Ectodermal cell (in vitro differentiated cells): ENCODE data around the gene NOSTRIN.
"Not testable (repeated sequence)": the region's sequence is repeated elsewhere in the genome, so short reads cannot be mapped to it uniquely, and the experiment has no call there.

Experiments used
- H3K27ac ChIP-seq: 2 replicates; pipeline ENCODE4 v1.7.0; 2013; ENCODE audit warnings: mild to moderate bottlenecking, low read depth, low read length; ENCODE audit not compliant: insufficient read depth, poor library complexity, severe bottlenecking
- H3K27me3 ChIP-seq: 2 replicates; pipeline ENCODE4 v1.7.0; 2013; ENCODE audit warnings: mild to moderate bottlenecking, low read length; ENCODE audit not compliant: insufficient read depth, control insufficient read depth, poor library complexity, severe bottlenecking
- H3K36me3 ChIP-seq: one replicate; pipeline ENCODE4 v1.7.0; 2013; ENCODE audit warnings: low read length; ENCODE audit not compliant: control insufficient read depth, insufficient read depth
- H3K4me1 ChIP-seq: one replicate; pipeline ENCODE4 v1.7.0; 2013; ENCODE audit warnings: low read length; ENCODE audit not compliant: control insufficient read depth, insufficient read depth
- H3K4me3 ChIP-seq: 2 replicates; pipeline ENCODE4 v1.7.0; 2013; ENCODE audit warnings: low read depth, low read length, control low read depth; ENCODE audit not compliant: insufficient read depth
- H3K9me3 ChIP-seq: 2 replicates; pipeline ENCODE4 v1.7.0; 2013; ENCODE audit warnings: mild to moderate bottlenecking, low read length, moderate library complexity; ENCODE audit not compliant: control insufficient read depth
- WGBS, 2 experiments: methylation state at CpG; one replicate each; pipeline ENCODE4 v1.1.7; 2013; ENCODE audit warnings: missing lambda C conversion rate in 2 of 2; 5-methylcytosine and 5-hydroxymethylcytosine counted together

Gene NOSTRIN

GRCh38 chr2:168874368-168875054 lies 72.1 kb downstream of the NOSTRIN start:
- Histone ChIP-seq H3K4me3 (no peak overlapping the region), H3K36me3 (peaks cover 5% of the 10 kb centered on the region), H3K4me1 (no peaks in the 10 kb centered on the region), H3K9me3 (no peaks in the 10 kb centered on the region), H3K27ac (no peak overlapping the region), H3K27me3 (no peaks in the 10 kb centered on the region)
- WGBS, 2 experiments, result 94 to 95% methylated on average over 6 of the region's 6 CpGs

GRCh38 chr2:168882163-168882562 lies 79.7 kb downstream of the NOSTRIN start:
- not testable (repeated sequence) for H3K4me1 ChIP-seq, H3K27me3 ChIP-seq, H3K9me3 ChIP-seq, H3K4me3 ChIP-seq, H3K27ac ChIP-seq, H3K36me3 ChIP-seq
- 92 to 93% methylated on average over 11 to 12 of the region's 12 CpGs for WGBS, 2 experiments

DNA sequence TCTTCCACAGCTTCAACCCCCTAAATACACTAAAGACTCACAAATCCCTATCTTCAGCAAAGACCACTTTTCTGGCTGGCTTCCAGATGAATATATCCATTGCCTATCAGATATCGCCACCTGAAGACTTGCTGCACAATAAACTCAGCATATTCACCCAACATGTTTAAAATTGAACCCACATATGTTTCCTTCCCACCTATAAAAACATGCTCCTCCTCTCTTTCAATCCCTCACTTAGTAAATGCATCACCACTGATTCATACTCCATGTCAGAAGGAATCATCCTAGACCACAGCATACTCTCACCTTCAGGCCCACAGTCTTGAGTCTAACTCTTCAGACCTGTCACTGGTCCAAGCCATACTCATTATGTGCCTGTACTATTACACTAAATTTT lies 82.5 kb downstream of the NOSTRIN start:
- H3K27ac ChIP-seq, result no peak overlapping the region
- peaks cover 2% of the 10 kb centered on the region for H3K4me1 ChIP-seq
- H3K4me3 ChIP-seq, result no peak overlapping the region
- H3K36me3 ChIP-seq, result peaks cover 9% of the 10 kb centered on the region
- WGBS, 2 experiments, result 95 to 96% methylated on average over 1 of the region's 1 CpG
- no peaks in the 10 kb centered on the region for H3K27me3 ChIP-seq
- H3K9me3 ChIP-seq, result no peaks in the 10 kb centered on the region

- Histone ChIP-seq H3K4me1 (peaks cover 2% of the 10 kb centered on the region), H3K36me3 (peaks cover 9% of the 10 kb centered on the region), H3K9me3 (no peaks in the 10 kb centered on the region), H3K4me3 (peak overlapping the region; percentile 61), H3K27me3 (no peaks in the 10 kb centered on the region), H3K27ac (no peak overlapping the region)
- WGBS, 2 experiments, result 25 to 26% methylated on average over 2 to 3 of the region's 3 CpGs
Observed at GRCh38 chr2:168889635-168890005, 87.2 kb downstream of the NOSTRIN start.

- peaks cover 9% of the 10 kb centered on the region for H3K36me3 ChIP-seq
- WGBS, 2 experiments, result 0% methylated on average over 38 of the region's 38 CpGs
Observed at GRCh38 chr2:168890006-168890782, 87.8 kb downstream of the NOSTRIN start, which contains the start of gene SPC25. Gene SPC25, minus strand, starts transcription at chr2:168890430. Its CDS starts 911 bp downstream, at chr2:168889519.

DNA sequence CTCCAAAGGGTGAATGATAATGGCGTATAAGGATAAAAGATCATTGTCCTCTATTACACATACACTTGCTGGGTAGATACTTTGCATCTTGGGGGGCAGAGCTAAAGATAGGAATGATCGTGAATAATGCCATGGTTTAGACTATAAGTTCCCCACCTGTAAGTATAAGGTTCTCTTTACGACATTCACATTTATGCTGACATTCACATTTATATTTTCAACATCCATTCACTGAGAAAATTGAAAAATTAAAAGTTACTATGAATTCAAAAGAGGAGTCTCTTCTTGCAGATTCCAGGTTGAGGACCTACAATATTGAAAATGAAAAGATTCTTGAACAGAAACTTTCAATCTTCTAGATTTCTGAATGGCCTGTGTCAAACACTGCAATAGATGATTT lies 89.9 kb downstream of the NOSTRIN start:
- no peaks in the 10 kb centered on the region for H3K27me3 ChIP-seq
- H3K9me3 ChIP-seq, result no peaks in the 10 kb centered on the region
- H3K4me1 ChIP-seq, result peaks cover 2% of the 10 kb centered on the region
- H3K4me3 ChIP-seq, result no peak overlapping the region
- WGBS, 2 experiments, result 100% methylated on average over 1 to 2 of the region's 3 CpGs
- H3K27ac ChIP-seq, result no peak overlapping the region
- H3K36me3 ChIP-seq, result peaks cover 2% of the 10 kb centered on the region

More at GRCh38 chr2:168890006-168890782, 87.8 kb downstream of the NOSTRIN start, which contains the start of gene SPC25:
- H3K4me1 ChIP-seq, result peaks cover 2% of the 10 kb centered on the region
- peak within 1 kb of the TSS; percentile 61 for H3K4me3 ChIP-seq
- no peak within 1 kb of the TSS for H3K27ac ChIP-seq
- H3K27me3 ChIP-seq, result no peaks in the 10 kb centered on the region
- no peaks in the 10 kb centered on the region for H3K9me3 ChIP-seq

DNA sequence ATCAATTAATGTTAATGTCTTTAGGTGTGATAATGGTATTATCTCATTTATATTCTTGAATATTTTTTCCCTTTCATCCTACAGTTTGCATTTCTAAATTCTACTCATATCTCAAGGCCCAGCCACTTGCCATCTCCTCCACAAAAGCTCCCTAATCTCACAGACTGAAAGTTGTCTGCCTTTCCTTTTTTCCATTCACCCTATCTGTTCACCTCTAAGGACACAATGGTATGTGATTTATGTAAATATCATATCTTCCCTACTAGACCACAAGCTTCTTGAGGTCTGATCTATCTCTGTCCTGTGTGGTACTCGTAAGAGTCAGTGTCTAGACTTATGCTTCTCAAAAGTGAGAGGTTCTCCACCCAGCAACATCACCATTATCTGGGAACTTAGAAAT lies 91.7 kb downstream of the NOSTRIN start:
- WGBS, 2 experiments, result 91 to 94% methylated on average over 1 of the region's 1 CpG
- Histone ChIP-seq H3K4me3 (no peak overlapping the region), H3K36me3 (no peaks in the 10 kb centered on the region), H3K27me3 (no peaks in the 10 kb centered on the region), H3K9me3 (no peaks in the 10 kb centered on the region), H3K27ac (no peak overlapping the region), H3K4me1 (peaks cover 2% of the 10 kb centered on the region)

DNA sequence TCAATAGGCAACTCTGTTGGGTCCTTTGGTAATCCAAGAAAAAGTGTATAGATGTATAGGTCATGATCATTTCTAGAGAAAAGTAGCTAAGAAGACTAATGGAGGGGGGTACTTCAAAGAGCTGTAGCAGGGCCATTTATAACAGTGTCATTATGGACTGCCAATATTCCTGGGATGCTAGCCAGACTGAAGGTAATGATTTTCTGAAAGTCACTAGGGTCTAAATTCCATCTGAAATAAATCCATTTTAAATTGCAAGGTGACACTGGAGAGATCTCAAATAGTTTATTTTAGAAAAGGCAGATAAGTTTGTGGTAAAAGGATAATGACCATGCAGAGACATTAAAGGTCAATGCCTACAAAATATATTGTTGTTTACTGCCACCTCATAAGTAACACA lies 92.3 kb downstream of the NOSTRIN start:
- no peaks in the 10 kb centered on the region for H3K27me3 ChIP-seq
- H3K4me1 ChIP-seq, result no peaks in the 10 kb centered on the region
- H3K27ac ChIP-seq, result no peak overlapping the region
- H3K36me3 ChIP-seq, result no peaks in the 10 kb centered on the region
- no peak overlapping the region for H3K4me3 ChIP-seq
- H3K9me3 ChIP-seq, result no peaks in the 10 kb centered on the region

DNA sequence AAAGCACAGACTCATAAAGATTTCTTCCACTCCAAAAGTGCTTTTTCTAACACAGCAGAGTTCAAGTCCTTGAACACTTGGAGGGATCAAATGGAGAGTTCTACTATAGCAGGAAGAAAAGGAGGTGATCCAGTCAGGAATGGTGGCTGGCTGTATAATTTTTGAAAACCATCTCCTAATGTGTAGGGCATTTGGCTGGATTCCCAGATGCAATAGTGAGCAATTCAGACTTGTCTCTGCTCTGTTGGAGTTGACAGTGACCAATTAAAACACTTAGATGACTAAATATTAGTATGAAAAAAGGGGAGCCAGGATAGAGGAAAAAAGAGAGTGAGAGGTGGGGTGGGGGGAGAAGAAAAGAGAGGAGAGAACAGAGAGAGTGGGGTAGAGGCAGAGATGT lies 93.3 kb downstream of the NOSTRIN start:
- Histone ChIP-seq H3K36me3 (no peaks in the 10 kb centered on the region), H3K27ac (no peak overlapping the region)

GRCh38 chr2:168896783-168897182 lies 94.3 kb downstream of the NOSTRIN start:
- 83% methylated on average over 2 of the region's 4 CpGs; no CpG with 5 or more reads in 1 of the 2 experiments for WGBS, 2 experiments
- H3K27me3 ChIP-seq, result no peaks in the 10 kb centered on the region

More for the DNA sequence above, 93.3 kb downstream of the NOSTRIN start:
- Histone ChIP-seq H3K4me1 (no peaks in the 10 kb centered on the region), H3K27me3 (no peaks in the 10 kb centered on the region), H3K4me3 (no peak overlapping the region), H3K9me3 (no peaks in the 10 kb centered on the region)

More at GRCh38 chr2:168896783-168897182, 94.3 kb downstream of the NOSTRIN start:
- Histone ChIP-seq H3K27ac (no peak overlapping the region), H3K36me3 (no peaks in the 10 kb centered on the region), H3K4me3 (no peak overlapping the region), H3K9me3 (no peaks in the 10 kb centered on the region), H3K4me1 (no peaks in the 10 kb centered on the region)
